Activated T-helper 9 cell treated with anti-CD3 and anti-CD28 coated beads, Interleukin-2, amount 50 U/mL, for 16 hours (primary cell): ENCODE data around the gene TSHR.

Source experiments
- DNase-seq: peaks from one replicate; pipeline ENCODE4 v3.0.0-alpha.2; 2020; ENCODE audit warnings: low read depth

The TSHR gene

DNA sequence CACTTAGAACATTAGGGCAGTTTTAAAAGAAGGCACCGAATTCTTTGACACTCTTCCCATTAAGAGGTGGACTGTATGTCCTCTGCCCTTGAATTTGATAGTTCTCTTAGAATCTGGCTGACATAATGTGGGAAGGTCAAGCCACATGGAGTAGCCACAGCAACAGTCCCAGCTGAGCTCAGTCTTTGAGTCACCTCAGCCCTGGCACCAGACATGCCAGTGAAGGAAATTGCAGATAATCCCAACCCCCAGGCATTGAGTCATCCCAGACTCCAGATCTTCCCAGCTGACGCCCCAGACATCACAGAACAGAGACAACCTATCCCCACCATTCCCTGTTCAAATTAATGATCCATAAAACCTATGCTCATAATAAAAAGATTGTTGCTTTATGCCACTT lies 181.9 kb downstream of the TSHR start:
- no peak for DNase-seq

DNA sequence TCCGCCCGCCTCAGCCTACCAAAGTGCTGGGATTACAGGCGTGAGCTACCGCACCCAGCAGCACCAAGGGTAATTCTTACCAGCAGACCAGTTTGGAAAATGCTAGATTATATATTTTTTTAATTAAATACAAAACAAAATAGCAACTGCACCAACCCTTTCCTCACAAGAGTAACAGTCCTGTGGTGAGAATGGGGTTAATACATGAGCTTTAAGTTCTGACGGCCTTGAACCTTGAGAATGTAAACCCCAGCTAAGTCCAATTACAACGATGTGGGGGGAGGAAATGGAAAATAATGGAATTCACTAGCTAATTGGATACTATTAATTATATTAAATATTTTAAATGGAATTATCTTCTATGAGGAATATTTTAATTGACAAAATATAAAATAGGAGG lies 183.0 kb downstream of the TSHR start:
- DNase-seq, result no peak

- DNase-seq, result no peak
Measured at GRCh38 chr14:81141426-81141825, 186.0 kb downstream of the TSHR start.

DNA sequence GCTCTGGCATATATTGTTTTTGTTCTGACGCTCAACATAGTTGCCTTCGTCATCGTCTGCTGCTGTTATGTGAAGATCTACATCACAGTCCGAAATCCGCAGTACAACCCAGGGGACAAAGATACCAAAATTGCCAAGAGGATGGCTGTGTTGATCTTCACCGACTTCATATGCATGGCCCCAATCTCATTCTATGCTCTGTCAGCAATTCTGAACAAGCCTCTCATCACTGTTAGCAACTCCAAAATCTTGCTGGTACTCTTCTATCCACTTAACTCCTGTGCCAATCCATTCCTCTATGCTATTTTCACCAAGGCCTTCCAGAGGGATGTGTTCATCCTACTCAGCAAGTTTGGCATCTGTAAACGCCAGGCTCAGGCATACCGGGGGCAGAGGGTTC lies 188.4 kb downstream of the TSHR start:
- DNase-seq, result no peak

- no peak for DNase-seq
Measured at GRCh38 chr14:81144824-81145603, 189.6 kb downstream of the TSHR start.

DNA sequence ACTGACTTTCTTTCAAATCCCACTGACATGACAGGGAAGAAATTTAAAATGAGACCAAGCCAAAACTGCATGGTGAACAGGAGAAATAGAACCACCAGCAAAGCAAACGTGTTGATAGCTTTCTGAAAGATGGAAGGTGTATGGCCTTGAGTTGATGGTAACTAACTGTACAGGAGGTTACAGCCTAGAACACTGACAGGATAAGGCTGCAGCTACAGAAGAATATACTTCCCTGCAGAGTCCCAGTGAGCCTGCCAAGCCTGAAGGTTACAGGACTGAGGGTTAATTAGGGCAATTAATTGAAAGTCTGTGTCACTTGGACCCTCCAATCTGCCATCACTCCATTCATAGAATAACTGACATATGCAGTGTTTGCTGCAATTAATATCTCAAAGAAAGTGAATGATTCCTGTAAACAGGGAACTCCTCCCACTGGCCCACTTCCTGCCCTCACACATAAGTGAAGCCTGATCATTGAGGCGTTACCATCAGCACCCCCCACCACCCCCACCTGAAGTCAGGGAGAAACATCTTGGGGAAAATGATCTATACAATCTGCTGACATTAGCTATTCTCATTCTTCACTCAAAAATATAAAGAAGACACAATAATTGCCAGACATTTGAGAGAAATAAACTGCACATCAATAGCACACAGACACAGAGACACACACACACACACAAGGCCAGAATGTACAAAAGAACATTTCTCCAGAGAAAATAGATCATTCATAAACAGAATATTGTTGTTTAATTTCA lies 191.9 kb downstream of the TSHR start:
- no peak for DNase-seq

- DNase-seq, result no peak
Measured at GRCh38 chr14:81148635-81149034, 193.2 kb downstream of the TSHR start.

DNA sequence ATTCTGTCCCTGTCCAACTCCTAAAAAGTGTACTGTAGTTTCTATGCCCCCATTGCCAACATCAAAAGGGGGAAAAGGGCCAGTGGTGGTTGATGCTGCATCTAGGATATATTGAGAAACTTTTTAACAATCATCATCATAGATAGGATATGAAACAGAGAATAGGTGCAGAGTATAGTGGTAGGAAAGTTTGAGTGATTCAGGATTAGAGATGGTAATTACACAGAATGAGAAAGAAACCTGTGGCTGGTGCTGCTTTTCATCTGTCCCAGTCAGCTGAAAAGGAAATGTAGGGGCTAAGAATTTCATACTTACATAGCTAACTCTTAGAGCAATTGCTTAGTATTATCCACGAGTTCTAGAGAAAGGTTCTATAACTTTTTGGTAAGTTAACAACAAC lies 197.8 kb downstream of the TSHR start:
- no peak for DNase-seq

- DNase-seq, result no peak
Measured at GRCh38 chr14:81157431-81157830, 202.0 kb downstream of the TSHR start.

GRCh38 chr14:81161088-81161487 lies 205.7 kb downstream of the TSHR start:
- no peak for DNase-seq

DNA sequence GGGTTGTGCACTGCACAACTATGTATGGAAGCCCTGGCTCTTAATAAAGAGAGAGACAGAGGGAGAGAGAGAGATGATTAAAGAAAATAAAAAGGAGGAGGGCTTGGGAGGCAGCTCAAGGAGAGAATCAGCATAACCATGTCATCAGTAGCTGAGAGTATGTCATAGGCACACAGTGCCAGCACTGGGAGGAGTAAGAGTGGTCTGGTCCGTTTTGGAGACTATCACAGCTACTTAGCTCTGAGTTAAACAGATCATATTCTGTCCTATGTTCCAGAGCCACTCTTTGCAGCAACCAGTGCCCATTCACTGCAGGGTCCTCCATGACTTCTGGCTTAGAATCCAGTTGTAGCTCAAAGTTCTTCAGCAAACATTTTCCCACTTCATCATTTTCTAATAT lies 206.3 kb downstream of the TSHR start:
- no peak for DNase-seq

DNA sequence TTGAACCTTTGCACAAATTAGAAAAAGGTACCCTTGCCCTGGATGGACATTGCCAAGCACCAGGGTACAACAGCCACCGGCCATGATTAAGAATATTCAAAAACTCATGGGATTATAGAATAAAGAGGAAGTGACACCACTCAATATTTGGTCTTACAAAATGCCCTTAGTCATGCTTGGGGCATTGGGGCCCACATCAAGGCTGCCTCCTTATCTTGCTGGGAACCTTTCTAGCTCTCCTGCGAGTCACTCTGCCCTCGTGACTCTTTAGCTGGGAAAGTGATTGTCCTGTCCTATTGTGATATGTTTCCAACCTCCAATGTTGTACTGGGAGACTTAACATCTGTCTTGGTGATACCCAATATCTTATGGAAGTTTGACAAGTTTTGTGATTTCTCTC lies 207.5 kb downstream of the TSHR start:
- DNase-seq, result no peak

DNA sequence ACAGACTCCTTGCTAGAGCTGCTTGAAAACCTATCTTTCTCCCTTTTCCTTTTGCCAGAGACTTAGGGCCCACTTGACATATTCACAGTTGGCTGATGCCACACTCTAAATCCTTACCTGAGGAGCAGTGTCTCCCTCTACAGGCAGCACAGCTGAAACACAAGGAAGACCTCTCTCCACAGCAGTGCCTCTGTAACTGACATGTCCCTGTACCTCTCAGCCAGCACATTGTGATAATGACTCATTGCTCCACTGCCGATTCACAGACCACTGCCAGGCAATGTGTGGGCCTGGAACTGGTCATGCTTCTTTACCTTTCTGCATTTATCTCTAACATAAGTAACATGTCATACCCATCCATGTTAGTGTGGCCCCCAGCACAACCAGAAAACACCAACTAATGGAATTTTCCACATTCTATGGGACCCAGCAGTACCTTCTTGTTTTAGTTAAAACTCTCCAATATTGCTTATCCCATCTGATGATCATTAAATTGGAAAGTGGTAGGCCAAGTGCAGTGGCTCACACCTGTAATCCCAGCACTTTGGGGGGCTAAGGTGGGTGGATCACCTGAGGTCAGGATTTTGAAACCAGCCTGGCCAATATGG lies 208.8 kb downstream of the TSHR start:
- peak; percentile 21 for DNase-seq

- no peak for DNase-seq
Measured at GRCh38 chr14:81165188-81165587, 209.8 kb downstream of the TSHR start.

DNA sequence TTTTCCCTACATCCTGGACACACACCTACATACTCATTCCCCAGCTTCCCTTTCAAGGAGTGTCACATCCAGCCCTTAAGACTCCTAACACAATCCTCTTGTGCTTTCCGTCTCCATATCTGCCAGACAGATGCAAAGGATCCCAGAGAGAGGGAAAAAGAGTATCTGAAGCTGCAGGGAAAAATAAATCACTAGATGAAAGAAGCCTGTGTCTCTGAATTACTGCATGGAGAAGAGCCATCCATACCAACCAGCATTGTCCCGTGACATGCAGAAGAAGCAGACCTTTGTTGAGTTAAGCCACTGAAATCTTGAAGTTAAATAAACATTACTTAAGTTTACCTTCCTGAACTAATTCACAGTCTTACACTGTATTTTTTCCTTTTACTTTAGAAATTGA lies 210.7 kb downstream of the TSHR start:
- DNase-seq, result no peak

- no peak for DNase-seq
Measured at GRCh38 chr14:81169267-81169666, 213.8 kb downstream of the TSHR start.

DNA sequence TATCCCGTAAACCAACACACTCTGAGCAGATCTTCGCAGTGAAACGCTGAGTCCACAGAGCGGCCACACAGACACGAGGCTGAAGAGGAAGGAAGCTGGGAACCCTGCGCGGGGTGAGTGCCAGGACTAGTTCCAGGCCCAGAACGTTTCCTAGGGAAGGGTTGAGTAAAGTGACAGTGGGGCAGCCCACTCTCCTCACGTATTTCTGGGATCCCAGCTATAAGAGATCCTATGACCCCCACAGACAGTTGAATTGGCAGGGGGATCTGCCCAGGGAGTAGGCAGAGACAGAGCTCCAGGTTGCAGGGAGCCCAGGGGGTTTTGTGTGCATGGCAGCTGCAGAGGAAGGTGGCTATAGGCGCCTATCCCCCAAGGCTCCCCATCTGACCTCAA lies 214.3 kb downstream of the TSHR start:
- DNase-seq, result no peak

DNA sequence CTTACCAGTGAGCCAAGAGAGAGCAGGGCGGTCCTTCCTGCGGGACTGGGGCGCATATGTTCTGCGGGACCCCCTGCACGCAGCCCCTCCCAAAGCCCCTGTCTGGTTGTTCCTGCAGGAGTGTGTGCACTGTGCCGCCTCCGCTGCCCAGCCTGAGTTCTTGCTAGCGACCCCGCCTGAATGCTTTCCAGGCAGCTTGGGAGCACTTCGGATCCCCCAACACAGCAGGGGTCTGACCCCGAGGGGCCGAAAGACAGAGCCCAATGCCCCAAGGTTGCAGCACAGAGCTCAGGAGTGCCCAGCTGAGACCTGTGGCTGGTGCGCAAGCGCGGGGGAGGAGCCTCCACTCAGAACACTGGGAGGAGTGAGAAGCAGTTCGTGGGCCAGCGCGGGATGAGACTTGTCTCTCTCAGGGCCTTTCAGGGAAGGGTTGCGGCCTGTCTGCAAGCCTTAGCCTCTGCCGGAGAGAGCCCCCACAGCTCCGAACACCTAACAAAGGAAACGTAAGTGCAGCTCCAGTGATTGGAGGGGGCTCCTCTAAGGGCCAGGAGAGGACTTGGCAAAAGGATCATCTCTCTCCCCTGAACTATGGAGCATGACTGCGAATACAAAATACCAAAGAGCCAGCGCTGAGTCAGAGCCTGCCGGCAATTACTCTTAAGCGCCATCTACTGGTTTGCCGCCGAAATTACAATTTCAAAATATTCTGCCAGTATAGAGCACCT lies 214.8 kb downstream of the TSHR start:
- peak; percentile 81 for DNase-seq

DNA sequence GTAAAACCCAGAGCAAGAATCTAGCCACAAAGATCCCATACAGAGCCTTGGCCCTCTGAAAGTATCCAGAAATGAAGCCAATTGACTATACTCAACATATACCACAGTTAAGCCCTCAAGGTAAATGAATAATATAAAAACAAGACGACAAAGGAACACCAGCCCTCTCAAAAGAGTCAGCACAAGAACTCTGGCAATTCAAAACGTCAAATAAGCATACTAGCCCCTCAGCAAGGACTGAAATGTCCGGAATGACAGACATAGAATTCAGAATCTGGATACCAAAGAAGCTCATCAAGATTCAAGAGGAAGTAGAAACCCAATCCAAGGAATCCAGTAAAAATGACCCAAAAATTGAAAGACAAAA lies 215.4 kb downstream of the TSHR start:
- DNase-seq, result no peak

DNA sequence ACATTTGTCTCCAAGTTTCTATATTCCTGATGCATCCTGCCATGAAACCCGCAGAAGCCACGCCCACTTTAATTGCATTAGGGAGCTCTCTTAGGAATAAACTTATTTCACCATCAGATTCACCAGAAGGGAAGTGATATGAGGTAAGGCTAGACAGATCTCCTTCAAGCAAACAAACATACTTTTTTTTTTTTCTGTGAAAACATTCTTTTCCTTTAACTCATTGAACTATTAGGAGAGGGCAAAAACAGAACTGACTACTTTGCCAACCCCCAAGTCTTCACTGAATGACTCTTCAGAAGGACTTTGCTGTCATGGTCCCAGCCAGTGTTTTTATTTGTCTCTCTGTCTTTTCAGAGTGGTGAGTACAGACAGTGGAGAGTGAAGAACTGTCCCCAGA lies 216.9 kb downstream of the TSHR start:
- no peak for DNase-seq

GRCh38 chr14:81172881-81173280 lies 217.5 kb downstream of the TSHR start:
- no peak for DNase-seq

- no peak for DNase-seq
Measured at GRCh38 chr14:81176241-81176640, 220.8 kb downstream of the TSHR start.

- no peak for DNase-seq
Measured at GRCh38 chr14:81177225-81177624, 221.8 kb downstream of the TSHR start.
